ENCODE measurements around the gene TGFBR2. TPM values are rescaled to one million over a fixed set of nuclear protein-coding genes. Genes with fewer than 3 reads are reported as not detected.

The TGFBR2 gene
- total RNA-seq, 2 donors from 2014 or later: 53.0 to 69.6 TPM

- no peak overlapping the region for H3K4me3 ChIP-seq
- no peaks in the 10 kb centered on the region for H3K9me3 ChIP-seq
- 41% methylated on average over 9 of the region's 9 CpGs for WGBS
- H3K4me1 ChIP-seq (replicated peaks): peaks cover 5% of the 10 kb centered on the region
- no peaks in the 10 kb centered on the region for H3K27me3 ChIP-seq (replicated peaks; ENCODE audit: insufficient read depth)
- TF ChIP-seq POLR2AphosphoS5 (IDR thresholded peaks at IDR 0.05) (no peak), POLR2A (IDR thresholded peaks at IDR 0.05) (no peak), CTCF (IDR thresholded peaks at IDR 0.05) (no peak)
- intact Hi-C loops (cut with DNase I): no loop called here
- DNase-seq (ENCODE audit: low spot score): no peak
- H3K27ac ChIP-seq: no peak overlapping the region
- no peaks in the 10 kb centered on the region for H3K36me3 ChIP-seq
These were observed 52.1 kb downstream of the TGFBR2 start for GRCh38 chr3:30658328-30659052.

GRCh38 chr3:30659270-30660130 lies 53.1 kb downstream of the TGFBR2 start:
- Histone ChIP-seq H3K4me1 (replicated peaks) (peaks cover 5% of the 10 kb centered on the region), H3K4me3 (no peak overlapping the region), H3K36me3 (no peaks in the 10 kb centered on the region), H3K9me3 (no peaks in the 10 kb centered on the region), H3K27ac (peak overlapping the region in 1 of 2 donors; percentile 28), H3K27me3 (replicated peaks; ENCODE audit: insufficient read depth) (no peaks in the 10 kb centered on the region)
- intact Hi-C loops (cut with DNase I): no loop called here
- TF ChIP-seq POLR2A (IDR thresholded peaks at IDR 0.05) (no peak), POLR2AphosphoS5 (IDR thresholded peaks at IDR 0.05) (no peak), CTCF (IDR thresholded peaks at IDR 0.05) (no peak)
- DNase-seq (ENCODE audit: low spot score): no peak
- 73% methylated on average over 7 of the region's 7 CpGs for WGBS

GRCh38 chr3:30660136-30660535 lies 53.7 kb downstream of the TGFBR2 start:
- TF ChIP-seq POLR2AphosphoS5 (IDR thresholded peaks at IDR 0.05): no peak
- TF ChIP-seq CTCF (IDR thresholded peaks at IDR 0.05): no peak
- no peak for TF ChIP-seq POLR2A (IDR thresholded peaks at IDR 0.05)
- no peaks in the 10 kb centered on the region for H3K36me3 ChIP-seq
- H3K9me3 ChIP-seq: no peaks in the 10 kb centered on the region
- H3K4me3 ChIP-seq: no peak overlapping the region
- WGBS: 76% methylated on average over 3 of the region's 3 CpGs
- intact Hi-C loops (cut with DNase I): no loop called here
- peak overlapping the region in 1 of 2 donors; percentile 28 for H3K27ac ChIP-seq
- no peak for DNase-seq (ENCODE audit: low spot score)
- peaks cover 5% of the 10 kb centered on the region for H3K4me1 ChIP-seq (replicated peaks)
- H3K27me3 ChIP-seq (replicated peaks; ENCODE audit: insufficient read depth): no peaks in the 10 kb centered on the region

- peaks cover 5% of the 10 kb centered on the region for H3K4me1 ChIP-seq (replicated peaks)
- H3K4me3 ChIP-seq: no peak overlapping the region
- no peak for DNase-seq (ENCODE audit: low spot score)
- H3K9me3 ChIP-seq: no peaks in the 10 kb centered on the region
- H3K27ac ChIP-seq: peak overlapping the region in 1 of 2 donors; percentile 28
- H3K36me3 ChIP-seq: no peaks in the 10 kb centered on the region
- intact Hi-C loops (cut with DNase I): no loop called here
- no peaks in the 10 kb centered on the region for H3K27me3 ChIP-seq (replicated peaks; ENCODE audit: insufficient read depth)
- 81% methylated on average over 3 of the region's 3 CpGs for WGBS
- TF ChIP-seq CTCF (IDR thresholded peaks at IDR 0.05) (no peak), POLR2A (IDR thresholded peaks at IDR 0.05) (no peak)
These were observed 54.3 kb downstream of the TGFBR2 start for GRCh38 chr3:30660656-30661055.

All from prostate gland (tissue), 2 donors.